ENCODE results near the gene TPM3. TPM values are rescaled to one million over a fixed set of nuclear protein-coding genes. Genes with fewer than 3 reads are reported as not detected.

The TPM3 gene
- total and polyA plus RNA-seq, 2 of the 8 experiments (the other 6 are each of a cell fraction or from before 2014, with no cell fraction given) = 278 to 572 TPM

DNA sequence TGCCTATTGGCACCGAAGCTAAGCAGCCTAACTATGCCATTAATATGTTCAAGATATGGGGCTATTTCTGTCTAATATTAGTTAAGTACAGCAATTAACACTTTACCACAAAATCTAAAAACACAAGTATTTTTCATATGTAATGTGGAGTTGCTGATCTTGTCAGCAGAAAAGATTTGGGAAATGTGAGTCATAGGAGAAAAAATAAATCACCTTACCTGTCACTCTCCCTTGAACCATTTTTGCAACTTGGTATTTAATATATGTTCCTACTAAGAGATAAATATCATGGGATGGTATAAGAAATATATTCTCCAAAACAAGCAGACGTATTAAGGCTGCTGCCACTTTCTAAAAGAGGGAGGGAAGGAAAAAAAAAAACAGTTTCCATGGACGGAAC is 54.0 kb downstream of the TPM3 start:
- FAIRE-seq (no peak), DNase-seq (ENCODE audit: low read depth in 1 of 2, low spot score in 2 of 2) (no peak)
- Histone ChIP-seq H4K8ac (ENCODE audit: extremely low read depth, insufficient read depth, low read length) (no peak overlapping the region), H3K4me1 (replicated peaks in 1 of 4; ENCODE audit: control insufficient read depth in 3 of 4, insufficient read depth in 4 of 4, low read length in 3 of 4) (no peaks in the 10 kb centered on the region), H4K91ac (replicated peaks; ENCODE audit: insufficient read length, low read length) (no peak overlapping the region), H4K5ac (ENCODE audit: insufficient read length, low read depth, low read length) (no peak overlapping the region), H3K14ac (ENCODE audit: insufficient read length) (no peak overlapping the region), H3K27ac (ENCODE audit: low read depth, low read length) (no peak overlapping the region), H3K23ac (ENCODE audit: insufficient read length) (no peak overlapping the region), H3K9ac (replicated peaks in 1 of 4; ENCODE audit: extremely low read depth in 1 of 4, low read depth in 3 of 4, low read length in 3 of 4) (no peak overlapping the region), H3K4ac (replicated peaks; ENCODE audit: insufficient read length, low read depth, low read length) (no peak overlapping the region), H3K23me2 (ENCODE audit: low read depth, low read length) (no peaks in the 10 kb centered on the region), H3K18ac (ENCODE audit: extremely low read depth, low read length) (no peak overlapping the region), H2AK5ac (ENCODE audit: low read depth, low read length) (no peak overlapping the region), H2BK20ac (ENCODE audit: low read length) (no peak overlapping the region), H3K4me3 (ENCODE audit: extremely low read depth in 1 of 4, insufficient read depth in 2 of 4, low read depth in 3 of 4, low read length in 4 of 4) (no peak overlapping the region), H2BK120ac (replicated peaks; ENCODE audit: low read depth, low read length) (no peak overlapping the region), H3K79me1 (ENCODE audit: low read depth, low read length) (no peaks in the 10 kb centered on the region), H3K36me3 (ENCODE audit: control insufficient read depth in 2 of 4, insufficient read depth in 4 of 4, low read length in 3 of 4) (no peaks in the 10 kb centered on the region), H2BK12ac (ENCODE audit: low read depth, low read length) (no peak overlapping the region), H3K56ac (replicated peaks; ENCODE audit: insufficient read length, low read depth, low read length) (no peak overlapping the region), H2BK15ac (ENCODE audit: low read length) (no peak overlapping the region), H3K9me3 (ENCODE audit: insufficient read depth in 2 of 2, low read depth in 1 of 2, low read length in 1 of 2) (no peaks in the 10 kb centered on the region), H2BK5ac (ENCODE audit: low read depth, low read length) (no peak overlapping the region), H3K79me2 (ENCODE audit: control insufficient read depth in 1 of 2, insufficient read depth in 2 of 2, low read length in 2 of 2) (no peaks in the 10 kb centered on the region), H3K27me3 (replicated peaks in 1 of 4; ENCODE audit: control insufficient read depth in 3 of 4, extremely low read depth in 1 of 4, insufficient read depth in 3 of 4, low read length in 3 of 4) (no peaks in the 10 kb centered on the region), H3K4me2 (ENCODE audit: insufficient read depth in 1 of 2, low read depth in 2 of 2, low read length in 2 of 2) (no peak overlapping the region), H4K20me1 (replicated peaks in 1 of 2; ENCODE audit: control insufficient read depth in 1 of 2, insufficient read depth in 2 of 2, low read length in 2 of 2) (no peaks in the 10 kb centered on the region), H2AFZ (ENCODE audit: low read length) (no peak overlapping the region)
- 94% methylated on average over 3 of the region's 3 CpGs; no CpG with 5 or more reads in 1 of the 2 experiments for WGBS, 2 experiments (ENCODE audit: extremely low coverage in 1 of 2, insufficient coverage in 1 of 2, insufficient read length in 1 of 2, insufficient replicate concordance in 2 of 2, low coverage in 1 of 2, low lambda C conversion rate in 2 of 2, missing lambda C conversion rate in 1 of 2)
- CTCF ChIA-PET (ENCODE audit: partially characterized antibody) = interaction anchor here (0.9 to 2.2 kb wide), 2 partner anchors 8 to 10 kb away, joined by 3 to 7 read pairs; no protein-coding TSS in a partner anchor
- POLR2A ChIA-PET (ENCODE audit: partially characterized antibody) = interaction anchor here (1.5 kb wide), 1 partner anchor 148 kb away, joined by 5 read pairs; the partner anchor contains the start of gene RPS27
- TF ChIP-seq BACH1 (IDR thresholded peaks at IDR 0.05; ENCODE audit: low read length) = no peak
- TF ChIP-seq NANOG (IDR thresholded peaks at IDR 0.05; ENCODE audit: insufficient read depth, low read depth, low read length, poor library complexity, severe bottlenecking) = no peak
- TF ChIP-seq CBX5 (IDR thresholded peaks at IDR 0.05; ENCODE audit: low read depth, low read length) = no peak
- no peak for TF ChIP-seq SP4 (IDR thresholded peaks at IDR 0.05; ENCODE audit: low read length)
- TF ChIP-seq, protein P1, sequence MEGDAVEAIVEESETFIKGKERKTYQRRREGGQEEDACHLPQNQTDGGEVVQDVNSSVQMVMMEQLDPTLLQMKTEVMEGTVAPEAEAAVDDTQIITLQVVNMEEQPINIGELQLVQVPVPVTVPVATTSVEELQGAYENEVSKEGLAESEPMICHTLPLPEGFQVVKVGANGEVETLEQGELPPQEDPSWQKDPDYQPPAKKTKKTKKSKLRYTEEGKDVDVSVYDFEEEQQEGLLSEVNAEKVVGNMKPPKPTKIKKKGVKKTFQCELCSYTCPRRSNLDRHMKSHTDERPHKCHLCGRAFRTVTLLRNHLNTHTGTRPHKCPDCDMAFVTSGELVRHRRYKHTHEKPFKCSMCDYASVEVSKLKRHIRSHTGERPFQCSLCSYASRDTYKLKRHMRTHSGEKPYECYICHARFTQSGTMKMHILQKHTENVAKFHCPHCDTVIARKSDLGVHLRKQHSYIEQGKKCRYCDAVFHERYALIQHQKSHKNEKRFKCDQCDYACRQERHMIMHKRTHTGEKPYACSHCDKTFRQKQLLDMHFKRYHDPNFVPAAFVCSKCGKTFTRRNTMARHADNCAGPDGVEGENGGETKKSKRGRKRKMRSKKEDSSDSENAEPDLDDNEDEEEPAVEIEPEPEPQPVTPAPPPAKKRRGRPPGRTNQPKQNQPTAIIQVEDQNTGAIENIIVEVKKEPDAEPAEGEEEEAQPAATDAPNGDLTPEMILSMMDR (IDR thresholded peaks at IDR 0.05; ENCODE audit: control extremely low read depth in 1 of 3, insufficient read depth in 1 of 3, low read depth in 1 of 3, low read length in 3 of 3) = no peak
- TF ChIP-seq CHD2 (IDR thresholded peaks at IDR 0.05; ENCODE audit: low read length) = no peak
- TF ChIP-seq SIX5 (IDR thresholded peaks at IDR 0.05; ENCODE audit: low read depth, low read length) = no peak
- TF ChIP-seq PHF8 (conservative IDR thresholded peaks at IDR 0.05; ENCODE audit: low read depth, low read length) = no peak
- no peak for TF ChIP-seq BRCA1 (IDR thresholded peaks at IDR 0.05; ENCODE audit: low read depth, low read length)
- TF ChIP-seq TEAD4 (IDR thresholded peaks at IDR 0.05; ENCODE audit: low read depth, low read length) = no peak
- TF ChIP-seq POU5F1 (IDR thresholded peaks at IDR 0.05; ENCODE audit: low read depth, low read length) = no peak
- no peak for TF ChIP-seq ZNF274 (IDR thresholded peaks at IDR 0.05; ENCODE audit: borderline replicate concordance, extremely low read depth, low read length)
